Ramos (cell line): ENCODE results near the gene GJC1.
"Not testable (repeated sequence)": the region's sequence is repeated elsewhere in the genome, so short reads cannot be mapped to it uniquely, and the experiment has no call there.

Experiments used
- in situ Hi-C: fragments of 300-500 bp; cut with MboI; formaldehyde crosslinking; loops from one replicate; pipeline ENCODE4 v1.14.3; 2022; ENCODE audit warnings: low sequenced_read_pairs; ENCODE audit not compliant: unreplicated experiment

Gene GJC1

DNA sequence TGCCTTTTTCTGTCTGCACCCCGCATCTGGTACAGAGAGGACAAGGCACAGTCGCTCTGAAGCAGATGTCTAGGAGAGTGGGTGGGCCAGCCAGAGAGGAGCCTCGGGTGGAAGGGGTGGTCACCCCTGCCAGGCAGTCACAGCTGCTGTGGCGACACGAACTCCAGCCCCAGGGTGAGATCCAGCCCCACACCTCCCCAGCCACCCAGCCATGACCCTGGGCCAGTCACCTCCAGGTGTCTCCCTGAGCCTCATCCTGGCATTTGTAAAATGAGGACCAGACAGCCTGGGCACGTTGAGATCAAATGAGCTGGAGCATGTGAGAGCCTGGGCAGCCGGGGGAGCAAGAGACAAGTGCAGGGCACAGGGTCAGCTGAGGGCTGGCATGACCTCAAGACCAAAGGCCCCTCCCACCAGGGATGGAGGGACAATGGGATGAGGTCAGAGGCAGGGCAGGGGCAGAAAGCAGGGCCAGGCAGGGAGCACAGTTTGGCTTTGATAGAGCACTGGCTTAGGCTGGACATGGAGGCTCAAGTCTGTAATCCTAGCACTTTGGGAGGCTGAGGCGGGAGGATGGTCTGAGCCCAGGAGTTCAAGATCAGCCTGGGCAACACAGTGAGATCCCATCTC lies 63.6 kb downstream of the GJC1 start:
- in situ Hi-C loops = no loop called here

DNA sequence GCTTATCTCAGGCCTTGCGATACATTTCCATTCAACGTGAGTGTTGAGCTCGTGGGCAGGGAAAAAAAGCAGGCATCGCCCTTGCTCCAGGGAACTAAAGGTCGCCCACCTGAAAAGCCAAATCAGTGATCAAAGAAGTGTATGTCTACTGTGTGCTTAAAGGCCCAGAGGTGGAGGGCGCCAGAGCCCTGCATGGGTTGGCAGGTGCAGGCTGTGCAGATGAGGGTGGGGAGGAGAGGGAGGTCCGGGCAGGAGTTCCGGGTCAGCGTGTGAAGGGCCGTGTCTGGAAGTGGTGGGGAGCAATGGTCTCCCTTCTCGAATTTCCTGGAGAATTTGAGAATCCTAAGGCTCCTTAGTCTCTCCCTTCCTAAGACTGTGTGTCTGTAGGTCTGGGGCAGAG lies 64.1 kb downstream of the GJC1 start:
- in situ Hi-C loops = no loop called here

DNA sequence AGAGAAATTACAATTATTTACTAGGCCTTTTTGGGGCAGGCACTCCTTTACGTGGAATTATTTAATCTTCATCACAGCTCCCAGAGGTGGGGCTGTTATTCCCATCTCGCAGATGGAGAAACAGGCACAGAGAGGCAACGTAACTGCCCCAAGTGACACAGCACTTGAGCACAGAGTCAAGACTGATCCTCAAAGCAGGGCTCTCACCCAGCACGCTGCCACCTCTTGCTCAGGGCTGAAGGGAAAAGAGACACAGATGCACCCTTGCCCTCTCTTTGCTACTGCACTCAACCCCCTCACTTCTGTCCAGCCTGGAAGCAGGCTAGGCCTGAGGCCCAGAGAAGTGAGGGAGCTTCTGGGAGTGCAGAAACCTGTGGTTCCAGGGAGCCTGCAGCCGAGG lies 66.9 kb downstream of the GJC1 start:
- in situ Hi-C loops = no loop called here

DNA sequence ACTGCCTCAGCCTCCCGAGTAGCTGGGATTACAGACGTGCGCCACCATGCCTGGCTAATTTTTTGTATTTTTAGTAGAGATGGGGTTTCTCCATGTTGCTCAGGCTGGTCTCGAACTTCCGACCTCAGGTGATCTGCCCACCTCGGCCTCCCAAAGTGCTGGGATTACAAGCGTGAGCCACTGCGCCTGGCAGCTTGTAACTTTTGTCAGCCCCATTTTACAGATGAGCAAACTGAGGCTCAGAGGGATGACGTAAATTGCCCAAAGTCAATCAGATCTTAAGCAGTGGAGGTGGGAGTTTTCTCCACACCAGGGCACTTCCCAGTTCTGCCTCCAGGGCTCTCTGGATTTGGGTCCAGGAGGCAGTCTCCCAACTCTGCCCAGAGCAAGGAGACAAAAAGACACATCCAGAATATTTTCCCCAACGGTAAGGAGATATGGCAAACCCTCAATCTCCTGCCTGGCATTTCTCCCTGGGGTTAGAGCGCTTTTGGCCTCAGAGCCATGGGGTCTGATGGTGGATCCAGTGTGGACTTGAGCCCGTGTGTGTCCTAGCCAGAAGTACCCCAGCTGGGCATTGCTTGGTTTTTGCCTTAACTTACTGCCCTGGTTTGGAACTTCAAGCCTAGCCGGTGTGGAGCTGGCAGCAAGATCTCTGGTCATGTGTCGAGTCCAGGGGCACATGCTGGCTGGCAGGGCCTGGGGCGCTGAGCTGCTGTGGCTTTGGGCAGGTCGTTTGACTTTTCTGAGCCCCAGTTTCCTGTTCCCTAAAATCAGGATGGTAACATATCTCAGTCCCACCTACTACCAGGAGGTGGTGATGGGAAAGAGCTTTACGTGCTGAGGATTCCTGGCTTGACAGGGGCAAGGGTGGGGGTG lies 67.9 kb downstream of the GJC1 start:
- in situ Hi-C loops = no loop called here

DNA sequence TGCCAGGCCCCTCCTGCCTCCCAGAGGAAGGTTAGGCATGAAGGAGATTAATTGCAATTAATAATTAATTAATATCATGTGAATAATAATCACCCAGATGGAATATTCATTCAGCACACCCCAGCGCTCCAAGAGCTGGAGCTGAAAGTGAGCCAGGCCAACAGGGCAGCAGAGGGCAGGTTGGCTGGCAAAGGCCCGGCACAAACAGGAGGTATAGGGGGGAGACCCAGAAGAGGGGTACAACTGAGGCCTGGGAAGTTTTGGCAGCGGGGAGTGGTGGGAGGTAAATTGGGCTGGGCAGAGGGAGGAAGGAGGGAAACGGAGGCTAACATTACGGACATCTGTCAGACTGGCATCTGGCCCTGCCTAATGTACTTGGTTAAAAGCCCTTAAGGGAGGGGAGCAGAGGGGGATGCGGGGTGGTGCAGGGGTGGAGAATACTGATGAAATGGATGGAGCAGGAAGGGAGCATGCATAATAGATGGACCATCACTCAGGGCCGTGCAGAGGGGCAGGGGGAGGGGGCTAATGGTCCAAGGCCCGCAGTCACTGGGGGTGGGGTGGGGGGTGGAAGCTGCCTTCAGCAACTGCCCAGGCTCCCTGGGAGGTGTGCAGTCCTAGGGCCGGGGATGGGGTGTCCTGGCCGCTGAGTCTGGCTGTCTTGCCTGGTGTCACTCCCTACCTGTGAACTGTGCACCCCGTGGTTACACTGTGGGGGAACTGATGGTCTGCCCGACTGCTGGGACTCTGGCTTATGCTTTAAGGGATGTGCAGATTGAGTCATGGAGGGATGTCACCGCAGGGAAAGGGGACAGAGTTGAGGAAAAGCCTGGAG lies 69.4 kb downstream of the GJC1 start:
- in situ Hi-C loops = no loop called here

DNA sequence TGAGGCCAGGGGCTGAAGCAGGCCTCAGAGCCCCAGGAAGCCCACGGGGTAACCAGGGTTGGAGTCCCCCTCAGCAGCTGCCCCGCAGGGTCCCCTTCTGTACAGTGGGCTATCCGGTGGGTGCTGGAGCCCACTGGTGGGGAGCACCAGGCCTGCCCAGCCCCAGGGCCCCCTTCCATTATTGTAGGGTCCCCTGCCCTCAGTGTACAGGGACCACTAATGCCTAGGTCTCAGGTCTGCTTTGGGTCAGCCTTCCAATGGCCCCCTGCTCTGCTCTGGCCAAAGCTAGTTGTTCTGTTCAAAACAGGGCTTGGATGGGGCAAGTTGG lies 70.2 kb downstream of the GJC1 start:
- in situ Hi-C loops = no loop called here

DNA sequence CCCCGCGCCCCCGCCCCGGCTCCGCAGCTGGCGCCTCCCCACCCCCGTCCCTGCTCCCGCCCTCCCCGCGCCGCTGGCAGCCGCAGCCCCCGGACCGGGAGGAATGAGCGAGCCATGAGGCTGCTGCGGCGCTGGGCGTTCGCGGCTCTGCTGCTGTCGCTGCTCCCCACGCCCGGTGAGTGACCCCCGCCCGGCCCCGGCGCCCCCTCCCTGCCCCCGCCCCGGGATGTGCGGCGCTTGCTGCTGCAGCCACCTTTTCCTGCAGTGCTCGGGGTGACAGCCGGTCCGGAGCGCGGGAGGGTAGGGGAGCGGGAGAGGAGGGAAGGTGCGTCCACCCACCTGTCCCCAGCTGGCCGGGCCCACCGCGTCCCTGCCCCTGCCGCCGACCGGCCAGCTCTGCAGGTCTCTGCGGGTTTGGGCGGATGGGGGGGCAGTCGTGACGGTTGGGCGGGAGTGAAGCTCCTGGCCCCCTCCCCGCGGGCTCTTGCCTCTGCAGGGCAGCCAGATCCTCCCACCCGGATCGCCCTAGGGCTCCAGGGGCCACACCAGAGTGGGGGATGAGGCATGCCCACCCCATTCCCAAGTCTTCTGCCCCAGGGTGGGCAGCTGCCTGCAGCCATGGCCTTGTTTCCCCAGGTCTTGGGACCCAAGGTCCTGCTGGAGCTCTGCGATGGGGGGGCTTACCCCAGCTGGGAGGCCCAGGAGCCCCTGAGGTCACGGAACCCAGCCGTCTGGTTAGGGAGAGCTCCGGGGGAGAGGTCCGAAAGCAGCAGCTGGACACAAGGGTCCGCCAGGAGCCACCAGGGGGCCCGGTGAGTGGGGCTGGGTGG lies 70.8 kb downstream of the GJC1 start:
- in situ Hi-C loops = no loop called here

DNA sequence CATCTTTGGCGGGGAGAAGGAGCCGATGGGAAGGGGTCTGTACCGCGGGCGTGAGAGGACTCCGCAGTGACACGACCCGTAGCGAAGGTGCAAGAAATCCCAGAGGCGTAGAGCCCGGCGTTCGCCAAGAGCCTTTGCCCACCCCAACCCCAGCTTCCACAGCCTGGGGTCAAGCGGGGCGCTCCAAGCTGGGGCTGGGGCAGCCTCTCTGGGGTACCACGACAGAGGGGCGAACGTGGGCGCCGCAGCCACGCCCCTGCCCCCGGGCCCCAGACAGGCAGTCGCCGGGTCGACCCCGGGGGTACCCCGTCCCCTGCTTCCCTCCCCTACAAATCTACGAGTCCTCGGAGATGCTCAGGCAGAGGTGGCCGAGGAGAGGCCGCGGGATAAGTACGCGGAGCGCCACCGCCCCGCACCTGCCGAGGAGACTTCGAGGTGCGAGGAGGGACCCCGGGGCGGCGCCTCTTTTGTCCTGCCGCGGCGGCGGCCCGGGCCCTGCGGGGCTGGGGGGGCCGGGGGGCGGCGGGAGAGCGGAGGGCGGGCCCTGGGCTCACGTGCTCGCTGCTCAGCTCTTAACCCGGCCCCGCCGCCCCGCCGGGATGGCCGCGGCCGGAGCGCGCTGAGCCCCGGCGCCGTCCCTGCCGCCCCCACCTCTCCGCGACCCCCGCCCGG lies 71.5 kb downstream of the GJC1 start, which contains the start of gene ADAM11:
ADAM11 (plus strand) TSS at position 575 of the 672 bp plus-strand sequence. CDS start 212 bp downstream, outside the sequence.
- in situ Hi-C loops = no loop called here

DNA sequence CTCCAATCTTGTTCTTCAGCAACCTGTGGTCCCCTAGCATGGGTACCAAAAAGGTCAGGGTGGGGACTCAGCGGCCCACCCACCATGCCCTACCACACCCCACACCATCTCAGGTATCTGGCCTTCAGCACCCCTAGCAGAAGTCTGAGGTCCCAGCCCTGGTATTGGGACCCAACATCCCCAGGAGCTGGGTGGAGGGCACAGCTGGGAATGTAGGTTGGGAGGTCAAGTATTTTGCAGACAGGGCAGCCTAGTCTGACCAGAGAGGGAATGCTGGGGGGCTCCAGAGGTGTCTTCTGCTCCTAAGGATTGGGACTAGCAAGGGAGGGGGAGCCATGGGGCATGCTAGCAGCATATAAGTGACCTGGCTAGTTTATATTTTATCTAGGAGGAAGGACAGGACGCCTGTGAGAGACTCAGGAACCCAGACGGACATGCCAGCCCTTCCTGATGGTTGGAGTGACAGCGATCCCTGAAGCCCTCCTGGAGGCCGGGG lies 72.1 kb downstream of the GJC1 start:
- in situ Hi-C loops = no loop called here

DNA sequence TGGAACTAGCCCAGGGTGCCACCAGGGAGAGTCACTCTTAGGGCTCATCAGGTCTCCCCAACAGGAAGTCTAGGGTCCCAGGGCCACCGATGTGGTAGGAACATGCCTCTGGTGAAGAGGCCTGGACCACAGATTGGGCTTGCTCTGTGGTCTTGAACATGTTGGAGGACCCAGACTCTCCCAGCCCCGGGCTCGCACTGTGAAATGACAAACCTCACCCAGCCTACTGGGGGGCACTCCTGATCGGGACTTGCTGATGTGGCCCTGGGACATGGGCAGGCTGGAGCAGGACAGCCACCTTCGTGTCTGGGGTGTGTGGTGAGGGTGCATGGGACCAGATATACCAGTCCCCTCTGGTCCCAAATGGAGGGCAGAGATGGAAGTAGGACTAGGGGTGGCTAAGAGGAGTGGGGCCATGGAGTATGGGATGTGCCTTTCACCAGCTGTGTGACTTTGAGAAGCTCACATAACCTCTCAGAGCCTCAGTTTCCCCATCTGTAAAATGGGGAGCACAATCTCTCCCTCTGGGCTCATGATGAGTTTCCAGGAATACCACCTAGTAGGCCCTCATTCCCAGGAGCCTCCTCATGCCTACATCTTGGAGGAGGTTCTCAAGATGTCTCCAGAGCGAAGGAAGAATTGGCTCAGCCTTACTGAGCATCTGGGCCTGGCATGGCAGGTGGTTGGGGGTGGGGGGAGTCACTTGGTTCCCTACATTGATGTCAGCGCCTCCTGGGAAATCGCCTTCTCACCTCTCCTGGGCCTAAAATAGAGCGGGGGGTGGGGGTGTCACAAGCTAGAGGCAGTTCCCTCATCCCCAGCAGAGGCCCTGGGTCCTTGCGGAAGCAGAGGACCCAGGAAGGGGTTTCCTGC lies 72.8 kb downstream of the GJC1 start:
- in situ Hi-C loops = no loop called here

DNA sequence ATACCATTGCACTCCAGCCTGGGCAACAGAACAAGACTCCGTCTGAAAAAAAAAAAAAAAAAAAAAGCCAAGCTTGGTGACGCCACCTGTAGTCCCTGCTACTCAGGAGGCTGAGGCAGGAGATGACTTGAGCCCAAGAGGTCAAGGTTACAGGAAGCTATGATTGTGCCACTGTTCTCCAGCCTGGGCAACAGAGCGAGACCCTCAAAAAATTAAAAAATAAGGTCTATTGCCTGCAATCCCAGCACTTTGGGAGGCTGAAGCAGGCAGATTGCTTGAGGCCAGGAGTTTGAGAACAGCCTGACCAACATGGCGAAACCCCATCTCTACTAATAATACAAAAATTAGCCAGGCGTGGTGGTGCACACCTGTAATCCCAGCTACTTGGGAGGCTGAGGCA lies 74.9 kb downstream of the GJC1 start:
- in situ Hi-C loops = not testable (repeated sequence)

DNA sequence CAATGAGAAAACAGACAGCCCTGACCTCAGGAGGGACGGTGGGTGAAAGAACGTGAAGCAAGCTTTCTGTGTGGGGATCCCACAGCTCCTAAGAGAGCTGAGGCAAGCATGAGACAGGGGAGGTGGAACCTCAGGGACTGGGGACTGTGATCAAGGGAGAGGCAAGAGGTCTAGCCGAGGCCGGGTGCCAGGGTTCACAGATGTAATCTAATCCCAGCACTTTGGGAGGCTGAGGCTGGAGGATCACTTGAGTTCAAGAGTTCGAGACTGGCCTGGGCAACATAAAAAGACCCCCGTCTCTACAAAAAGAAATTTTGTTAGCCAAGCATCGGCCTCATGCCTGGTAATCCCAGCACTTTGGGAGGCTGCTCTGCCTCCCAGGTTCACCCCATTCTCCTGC lies 75.8 kb downstream of the GJC1 start:
- in situ Hi-C loops = no loop called here

DNA sequence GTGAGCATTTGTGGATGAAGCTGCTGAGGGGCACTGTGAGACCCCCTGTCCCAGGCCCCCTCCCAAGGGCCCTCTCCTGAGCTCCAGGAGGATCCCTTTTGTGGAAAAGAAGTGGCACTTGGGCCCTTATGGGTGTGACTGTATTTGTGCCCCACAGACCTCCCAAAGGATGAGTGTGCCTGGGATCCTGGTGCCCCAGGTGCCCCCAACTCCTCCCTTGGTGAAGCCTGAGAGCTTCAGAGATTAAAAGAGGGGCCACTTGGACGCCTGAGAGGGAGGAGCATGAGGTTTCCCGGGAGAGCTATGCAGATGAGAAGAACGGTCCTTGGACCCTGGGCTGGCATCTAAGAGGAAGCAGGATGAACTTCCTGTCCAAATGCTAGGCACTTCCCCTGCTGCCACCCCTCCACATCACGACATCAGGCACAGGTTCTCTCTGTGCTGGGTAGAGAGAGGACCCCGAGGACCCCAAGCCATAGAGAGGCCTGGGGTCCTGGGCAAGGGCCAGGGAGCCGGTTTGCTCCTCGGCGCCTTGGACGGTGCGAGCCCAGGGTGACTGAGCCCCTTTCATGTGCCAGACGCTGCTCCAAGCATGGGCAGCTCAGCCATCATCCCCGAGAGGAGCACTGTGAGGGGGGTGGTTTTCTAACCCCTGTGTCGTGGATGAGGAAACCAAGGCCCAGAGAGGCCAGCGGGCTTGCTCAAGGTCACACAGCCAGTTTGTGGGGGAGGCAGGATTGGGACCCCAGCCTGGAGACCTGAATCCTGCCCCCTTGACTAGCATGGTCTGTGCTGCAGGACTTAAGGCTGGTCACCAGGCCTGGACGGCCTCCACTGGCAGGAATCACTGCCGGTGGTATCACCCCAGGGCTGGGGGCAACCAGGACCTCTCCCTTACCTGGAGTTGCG lies 76.9 kb downstream of the GJC1 start:
- in situ Hi-C loops = no loop called here

DNA sequence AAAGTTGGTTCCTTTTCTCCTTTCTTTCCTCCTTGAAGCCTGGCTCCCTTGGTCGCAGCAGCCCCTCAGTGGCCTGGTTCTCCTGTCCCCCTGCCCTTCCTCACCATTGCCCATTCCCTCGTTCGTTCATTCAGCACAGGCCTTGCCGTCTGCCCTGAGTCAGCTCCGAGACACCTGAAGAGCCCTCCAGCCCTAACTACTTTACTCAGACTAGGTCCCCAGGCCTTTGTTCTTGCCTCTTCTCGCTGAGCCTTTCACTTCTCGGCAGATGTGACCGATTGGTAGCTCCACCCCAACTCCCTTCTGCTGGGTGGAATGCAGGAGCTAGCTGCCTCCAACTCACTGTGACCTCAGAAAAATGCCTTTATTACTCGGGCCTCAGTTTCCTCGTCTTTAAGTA lies 78.3 kb downstream of the GJC1 start:
- in situ Hi-C loops = no loop called here

DNA sequence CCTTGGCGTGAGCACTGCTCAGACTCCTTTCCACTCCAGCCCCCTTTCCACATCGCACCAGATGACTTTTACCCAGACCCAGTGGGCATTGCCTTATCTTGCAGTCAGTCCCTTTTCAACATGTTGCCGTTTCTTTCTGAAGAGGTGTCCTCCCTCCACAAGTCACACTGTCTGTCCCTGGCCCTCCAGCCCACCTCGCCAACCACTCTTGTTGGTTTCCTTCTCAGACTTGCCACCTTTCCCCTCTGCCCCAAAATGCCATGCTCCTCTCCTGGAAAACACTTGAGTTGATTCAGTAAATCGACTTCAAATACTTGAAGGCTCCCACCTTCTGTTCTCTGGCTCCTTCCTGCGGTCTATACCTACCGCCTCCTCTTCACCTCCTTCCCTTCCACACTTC lies 78.8 kb downstream of the GJC1 start:
- in situ Hi-C loops = no loop called here

DNA sequence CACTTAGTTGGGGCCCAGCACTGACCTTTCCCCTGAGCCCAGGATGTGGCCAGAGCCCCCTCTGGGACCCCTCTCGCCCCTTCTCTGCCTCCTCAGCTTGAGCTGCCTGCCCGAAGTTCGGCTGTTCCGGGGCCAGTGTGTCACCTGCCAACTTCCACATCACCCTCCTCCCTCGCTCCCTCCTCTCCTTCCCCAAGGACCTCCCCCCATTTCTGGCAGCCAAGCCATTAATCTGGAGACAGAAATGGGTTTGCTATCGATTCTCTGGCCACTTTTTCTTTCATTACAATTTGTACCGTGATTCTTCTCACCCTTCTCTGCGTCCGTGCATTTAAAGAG lies 80.1 kb downstream of the GJC1 start:
- in situ Hi-C loops = no loop called here

DNA sequence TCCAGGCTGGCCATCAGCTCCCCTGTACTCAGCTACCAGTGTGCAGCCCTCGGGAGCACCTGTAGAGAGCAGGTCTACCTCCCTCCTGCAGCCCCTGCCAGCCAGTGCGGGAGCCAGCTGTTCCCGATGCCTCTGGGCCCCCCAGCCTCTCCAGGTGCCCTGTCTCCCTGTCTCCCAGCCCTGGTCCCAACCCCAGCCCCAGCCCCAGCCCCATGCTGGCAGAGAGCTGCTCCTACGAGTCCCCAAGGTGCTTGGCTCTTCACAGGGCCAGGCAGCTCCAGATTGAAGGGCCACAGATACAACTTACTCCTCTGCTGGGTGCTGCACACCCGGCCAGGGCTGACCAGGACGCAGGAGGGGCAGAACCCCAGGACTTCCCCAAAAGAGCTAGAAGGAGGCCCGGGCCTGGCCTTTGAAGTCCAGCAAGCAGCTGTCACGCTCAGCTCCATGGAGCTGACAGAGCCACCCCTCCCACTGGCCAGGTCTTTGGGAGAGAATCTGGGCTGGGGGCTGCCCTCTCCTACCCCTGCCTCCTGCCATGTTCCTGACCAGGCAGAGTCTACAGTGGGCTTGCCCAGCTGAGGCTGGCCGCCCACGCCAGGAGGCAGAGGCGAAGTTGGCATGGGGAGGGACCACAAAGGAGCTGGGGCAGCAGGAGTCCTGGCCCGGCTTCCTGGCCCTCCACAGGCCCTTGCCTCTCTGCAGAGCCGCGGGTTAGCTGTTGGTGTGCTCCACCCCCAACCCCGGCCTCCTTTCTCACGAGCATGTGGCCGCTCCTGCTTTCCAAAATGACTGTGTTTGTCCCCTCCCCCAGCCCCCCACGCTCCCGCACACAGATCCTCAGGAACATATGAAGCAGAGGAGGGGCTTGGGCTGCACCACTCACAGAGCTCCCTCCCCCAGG lies 80.8 kb downstream of the GJC1 start:
- in situ Hi-C loops = no loop called here
